GM21576 (cell line): ENCODE measurements around the gene ALDOA.
"Not testable (repeated sequence)": the region's sequence is repeated elsewhere in the genome, so short reads cannot be mapped to it uniquely, and the experiment has no call there.

Experiments used
- ATAC-seq: cut with Tn5 transposase; IDR thresholded peaks from one replicate; pipeline ENCODE4 v1.9.1; 2021; ENCODE audit warnings: mild to moderate bottlenecking, moderate library complexity; ENCODE audit not compliant: unreplicated experiment

ALDOA gene

GRCh38 chr16:30065102-30065942, at the start of gene ALDOA:
TSS of gene ALDOA (plus strand) at chr16:30065760. CDS start at chr16:30066898, 1,138 bp downstream.
- ATAC-seq: peak; percentile 63

- no peak for ATAC-seq
These were observed 48.8 kb upstream of the ALDOA start for GRCh38 chr16:30016555-30017276.

- ATAC-seq: no peak
These were observed 48.3 kb upstream of the ALDOA start for GRCh38 chr16:30017277-30017656.

DNA sequence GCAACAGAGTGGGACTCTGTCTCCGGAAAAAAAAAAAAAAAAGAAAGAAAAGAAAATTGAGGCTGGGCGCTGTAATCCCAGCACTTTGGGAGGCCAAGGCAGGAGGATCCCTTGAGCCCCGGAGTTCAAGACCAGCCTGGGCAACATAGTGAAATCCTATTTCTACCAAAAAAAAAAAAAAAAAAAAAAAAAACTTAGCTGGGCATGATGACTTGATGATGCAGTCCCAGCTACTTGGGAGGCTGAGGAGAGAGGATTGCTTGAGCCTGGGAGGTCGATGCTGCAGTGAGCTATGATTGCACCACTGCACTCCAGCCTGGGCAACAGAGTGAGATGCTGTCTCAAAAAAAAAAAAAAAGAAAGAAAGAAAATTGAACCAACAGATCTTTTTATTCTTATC, 47.6 kb upstream of the ALDOA start:
- not testable (repeated sequence) for ATAC-seq

DNA sequence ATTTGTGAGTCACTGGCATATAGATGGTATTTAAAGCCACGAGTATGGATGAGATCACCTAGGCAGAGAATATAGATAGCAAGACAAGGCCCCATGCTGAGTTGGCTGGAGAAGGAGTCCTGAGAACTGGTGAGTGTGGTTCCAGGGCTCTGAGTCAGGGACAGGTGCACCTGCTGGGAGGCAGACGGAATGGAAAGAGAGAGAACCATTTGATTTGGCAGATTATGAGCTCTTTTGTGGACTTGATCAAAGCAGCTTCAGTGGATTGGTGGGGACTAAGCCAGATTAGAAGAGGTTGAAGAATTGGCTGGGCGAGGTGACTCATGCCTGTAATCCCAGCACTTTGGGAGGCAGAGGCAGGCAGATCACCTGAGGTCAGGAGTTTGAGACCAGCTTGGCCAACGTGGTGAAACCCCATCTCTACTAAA, 46.8 kb upstream of the ALDOA start:
- no peak for ATAC-seq

DNA sequence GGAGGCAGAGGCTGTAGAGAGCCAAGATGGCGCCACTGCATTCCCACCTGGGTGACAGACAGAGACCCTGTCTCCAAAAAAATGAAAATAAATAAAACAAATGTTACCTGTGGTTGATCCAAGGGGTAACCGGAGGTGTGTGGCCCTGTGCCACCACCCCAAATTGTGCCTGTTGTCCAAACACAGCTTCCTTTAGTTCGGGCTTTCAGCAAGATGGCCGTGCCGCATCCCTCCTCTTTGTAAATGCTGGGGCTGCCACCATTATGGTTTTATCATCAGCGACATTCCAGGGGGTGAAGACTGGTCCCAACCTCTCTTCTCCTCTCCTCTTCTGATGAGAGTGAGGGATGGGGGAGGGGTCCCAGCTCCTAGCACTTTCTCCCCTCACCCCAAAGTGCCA, 42.7 kb upstream of the ALDOA start, which contains the start of gene C16orf92:
C16orf92 (plus strand) TSS at position 312 of the 400 bp plus-strand sequence. CDS start 143 bp downstream, outside the sequence.
- ATAC-seq: no peak

DNA sequence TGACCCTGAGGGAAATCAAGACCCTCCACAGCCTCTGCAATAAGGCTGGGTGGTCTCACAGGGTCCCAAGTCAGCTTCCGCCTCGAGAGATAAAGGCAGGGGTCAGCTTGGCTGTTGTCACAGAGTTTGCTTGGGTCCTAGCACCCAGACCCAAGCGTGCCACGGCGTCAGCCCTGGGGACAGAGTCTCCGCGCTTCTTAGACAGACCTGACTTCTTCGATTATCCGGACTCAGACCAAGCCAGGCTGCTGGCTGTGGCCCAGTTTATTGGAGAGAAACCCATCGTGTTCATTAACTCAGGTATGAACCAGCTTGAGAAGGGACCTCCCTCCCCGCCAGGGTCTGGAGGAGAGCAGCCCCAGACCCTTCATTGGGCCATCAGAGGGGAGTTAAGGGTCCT, 42.0 kb upstream of the ALDOA start:
- no peak for ATAC-seq

DNA sequence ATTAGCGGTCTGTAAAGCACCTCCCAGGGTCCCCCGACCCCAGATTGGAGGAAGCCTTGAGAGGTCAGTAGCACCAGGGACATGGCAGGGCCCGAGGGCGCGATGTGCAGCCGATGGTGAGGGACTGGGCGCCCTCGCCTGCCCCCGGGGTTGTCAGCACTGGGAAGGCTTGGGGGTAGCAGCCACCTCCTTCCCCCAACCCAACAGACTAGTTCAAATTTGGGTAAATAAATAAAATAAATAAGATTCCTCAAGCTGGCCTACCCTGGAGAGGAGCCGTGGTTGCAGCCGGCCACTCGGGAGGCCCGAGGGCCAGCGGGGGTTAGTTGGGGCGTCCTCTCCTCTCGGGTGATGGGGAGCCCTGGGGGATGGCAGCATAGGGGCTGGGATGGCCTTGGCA, 41.1 kb upstream of the ALDOA start:
- no peak for ATAC-seq

DNA sequence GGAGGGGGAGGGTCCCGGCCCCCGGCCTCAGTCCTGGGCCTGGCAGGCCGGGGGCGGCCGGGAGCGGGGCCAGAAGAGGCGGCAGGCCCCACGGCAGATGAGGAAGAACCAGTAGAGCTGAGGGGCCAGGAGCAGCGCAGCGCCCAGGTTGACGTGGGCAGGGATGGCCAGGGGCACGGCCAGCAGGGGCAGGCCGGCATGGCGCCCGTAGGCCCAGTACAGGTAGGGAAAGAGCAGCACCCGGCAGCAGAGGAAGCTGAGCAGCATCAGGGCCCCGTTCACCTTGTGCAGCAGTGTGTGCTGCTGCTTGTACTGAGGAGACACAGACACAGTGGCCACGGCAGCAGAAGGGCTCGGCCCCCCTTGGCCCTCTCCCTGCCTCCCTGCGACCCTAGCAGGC, 40.4 kb upstream of the ALDOA start:
- no peak for ATAC-seq

GRCh38 chr16:30025574-30025973, 40.0 kb upstream of the ALDOA start:
- ATAC-seq: no peak

DNA sequence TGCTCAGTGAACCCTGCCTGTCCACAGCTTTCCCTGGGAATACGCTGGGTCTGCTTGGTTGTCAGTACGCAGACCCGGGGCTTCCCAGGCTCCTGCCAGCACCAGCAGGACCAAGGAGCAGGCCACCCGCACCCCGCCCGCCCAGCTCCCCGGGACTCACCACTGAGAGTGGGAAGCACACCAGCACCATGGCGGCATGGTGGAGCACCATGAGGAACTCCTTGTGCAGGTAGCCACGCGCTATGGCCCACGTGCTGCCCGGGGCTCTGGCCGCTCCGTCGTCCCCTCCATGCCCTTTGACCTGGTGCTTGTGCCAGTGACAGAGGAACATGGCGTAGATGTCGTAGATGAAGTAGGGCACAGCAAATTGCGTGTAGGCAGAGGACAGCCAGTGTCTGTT, 39.1 kb upstream of the ALDOA start:
- no peak for ATAC-seq

GRCh38 chr16:30027588-30028437, 37.7 kb upstream of the ALDOA start:
- no peak for ATAC-seq

DNA sequence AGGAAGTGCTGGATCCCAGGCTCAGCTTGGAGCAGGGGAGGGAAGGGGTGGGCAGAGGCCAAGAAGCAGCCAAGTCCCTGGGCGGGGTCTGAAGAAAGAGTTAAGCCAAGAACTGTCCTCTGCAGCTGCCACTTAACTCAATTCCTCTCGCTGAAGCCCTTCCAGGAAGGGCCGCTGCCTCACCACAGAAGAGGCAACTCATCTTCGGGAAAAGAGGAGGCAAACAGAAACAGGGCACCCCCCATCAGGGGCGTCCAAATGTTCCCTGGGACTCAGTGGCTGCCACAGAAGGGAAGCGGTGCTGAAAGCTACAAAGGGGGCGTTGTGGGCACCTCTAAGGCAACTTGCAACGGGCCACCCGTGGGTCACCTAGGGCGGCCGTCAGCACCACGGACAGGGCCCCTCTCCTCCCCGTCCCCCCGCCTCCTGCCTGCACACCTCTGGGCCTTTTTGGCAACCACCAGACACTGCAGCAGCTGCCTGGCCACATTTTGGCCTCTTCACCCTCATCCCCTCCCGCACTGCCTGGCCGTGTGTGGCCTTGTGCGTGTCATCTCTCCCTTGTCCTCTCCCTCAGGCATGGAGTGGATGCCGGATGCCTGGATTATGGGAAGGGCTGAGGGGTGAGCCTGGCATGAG, 37.0 kb upstream of the ALDOA start:
- no peak for ATAC-seq

GRCh38 chr16:30030011-30030685, 35.4 kb upstream of the ALDOA start:
- no peak for ATAC-seq

DNA sequence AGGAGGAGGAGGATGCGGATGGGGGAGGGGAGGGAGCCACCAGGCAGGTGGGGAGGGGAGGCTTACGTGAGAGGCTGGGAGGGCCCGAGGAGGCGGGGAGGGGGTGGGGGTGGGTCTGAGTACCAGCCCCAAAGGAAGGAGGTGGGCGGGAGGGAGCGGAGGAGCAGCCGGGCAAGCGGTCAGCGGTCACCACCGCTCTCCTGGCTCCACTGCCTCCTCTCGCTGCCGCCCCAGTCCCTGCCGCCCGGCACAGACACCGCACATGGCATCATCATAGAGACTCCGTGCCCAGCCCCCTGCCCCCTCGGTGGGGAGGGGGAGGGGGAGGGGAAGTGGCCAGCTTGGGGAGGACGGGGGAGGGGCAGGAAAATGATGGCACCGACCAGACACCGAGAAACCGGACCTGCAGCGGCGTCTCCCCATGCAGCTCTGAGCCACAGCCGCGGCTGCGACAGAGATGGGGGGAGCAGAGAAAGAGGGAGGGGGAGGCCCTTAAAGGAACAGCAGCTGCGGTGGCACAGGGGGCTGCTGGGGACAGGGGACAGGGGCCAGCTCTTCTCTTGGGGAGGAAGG, 34.6 kb upstream of the ALDOA start, which contains the start of gene TLCD3B:
TLCD3B (minus strand) TSS at position 431 of the 573 bp plus-strand sequence. CDS start 744 bp downstream, outside the sequence.
- ATAC-seq: no peak

DNA sequence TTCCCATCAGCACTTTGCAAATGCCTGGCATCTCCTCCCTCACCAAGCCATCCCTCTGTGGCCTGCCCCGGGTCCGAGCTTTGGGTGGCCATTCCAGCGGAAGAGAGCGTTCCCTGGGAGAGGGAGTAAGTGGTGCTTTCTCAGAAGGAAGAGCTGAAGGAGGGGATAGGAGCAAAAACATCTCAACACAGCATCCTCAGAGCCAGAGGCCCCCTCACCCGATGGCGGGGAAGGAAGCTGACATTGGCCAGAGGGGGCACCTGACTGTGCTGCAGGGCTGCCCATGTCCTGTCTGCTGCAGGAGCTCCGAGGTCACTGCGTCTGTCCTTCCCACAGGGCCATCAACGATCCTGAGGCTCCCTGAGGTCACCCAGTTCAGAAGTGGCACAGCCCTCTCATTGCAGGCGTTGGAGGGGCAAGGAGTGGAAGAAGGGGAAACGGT, 34.1 kb upstream of the ALDOA start:
- no peak for ATAC-seq

DNA sequence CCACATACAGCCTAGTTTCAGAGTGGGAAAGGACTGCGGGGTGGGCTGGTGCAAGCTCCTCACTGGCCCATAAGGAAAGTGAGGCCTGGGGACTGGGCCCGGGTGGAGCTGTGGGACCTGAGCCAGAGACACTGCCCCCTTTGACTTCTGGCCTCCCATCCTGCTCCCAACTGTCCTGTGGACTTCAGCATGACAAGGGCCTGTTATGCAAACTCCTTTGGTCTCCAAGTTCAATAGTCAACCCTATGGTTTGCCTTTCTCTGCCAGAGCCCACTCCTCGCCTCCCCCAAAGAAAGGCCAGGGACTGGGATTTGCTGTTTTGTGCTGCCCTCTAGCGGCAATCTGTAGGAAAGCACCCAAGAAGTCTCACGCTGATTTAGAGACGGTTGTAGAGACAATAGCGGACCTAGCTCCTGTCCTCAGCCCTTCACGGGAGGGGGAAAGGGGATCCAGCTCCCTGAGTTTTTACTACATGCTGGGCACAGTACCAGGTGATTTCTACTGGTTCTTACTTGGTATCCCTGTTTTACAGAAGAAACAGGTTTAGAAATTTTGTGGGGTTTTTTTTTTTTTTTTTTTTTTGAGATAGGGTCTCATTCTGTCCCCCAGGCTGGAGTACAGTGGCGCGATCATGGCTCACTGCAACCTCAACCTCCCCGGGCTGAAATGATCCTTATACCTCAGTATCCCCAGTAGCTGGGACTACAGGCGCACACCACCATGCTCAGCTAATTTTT, 33.3 kb upstream of the ALDOA start:
- ATAC-seq: no peak

- ATAC-seq: no peak
These were observed 32.3 kb upstream of the ALDOA start for GRCh38 chr16:30033270-30033669.

DNA sequence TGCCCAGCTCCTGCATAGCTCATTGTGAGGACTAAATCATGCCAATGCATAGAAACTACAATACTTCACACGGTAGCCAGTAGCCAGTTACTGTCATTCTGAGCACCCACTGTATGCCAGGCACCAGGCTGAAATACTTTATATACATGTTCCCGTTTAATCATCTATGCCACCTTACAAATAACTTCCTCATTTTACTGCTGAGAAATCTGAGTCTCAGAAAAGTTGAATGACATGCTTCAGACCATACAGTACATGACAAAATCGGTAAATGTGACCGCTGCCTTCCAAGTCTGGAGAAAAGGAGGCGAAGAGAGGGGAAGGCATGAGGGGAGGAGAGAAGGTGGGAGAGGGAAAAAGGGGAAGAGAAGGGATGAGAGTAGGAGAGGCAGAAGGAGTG, 25.3 kb upstream of the ALDOA start:
- no peak for ATAC-seq
